ENCODE data around the gene PPARG.

DNA sequence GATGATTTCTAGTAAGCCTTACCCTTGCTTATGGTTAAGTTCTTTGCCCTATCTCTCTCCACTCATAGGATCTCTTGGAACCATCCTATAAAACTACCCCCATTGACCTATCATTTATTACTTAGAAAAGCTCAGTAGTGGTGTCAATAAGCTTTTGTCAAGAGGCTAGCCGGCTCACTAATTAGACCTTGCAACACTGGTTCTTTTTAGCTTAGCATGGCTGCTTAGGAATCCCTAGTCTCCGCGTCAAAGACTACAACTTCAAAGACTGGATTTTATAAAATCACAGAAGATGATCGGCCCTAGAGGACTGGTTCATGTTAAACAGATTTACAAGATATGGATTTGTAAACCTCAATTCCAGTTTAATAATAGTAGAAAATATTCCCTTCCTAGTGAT is 7.6 kb downstream of the PPARG start:
- TF ChIP-seq, protein P1, sequence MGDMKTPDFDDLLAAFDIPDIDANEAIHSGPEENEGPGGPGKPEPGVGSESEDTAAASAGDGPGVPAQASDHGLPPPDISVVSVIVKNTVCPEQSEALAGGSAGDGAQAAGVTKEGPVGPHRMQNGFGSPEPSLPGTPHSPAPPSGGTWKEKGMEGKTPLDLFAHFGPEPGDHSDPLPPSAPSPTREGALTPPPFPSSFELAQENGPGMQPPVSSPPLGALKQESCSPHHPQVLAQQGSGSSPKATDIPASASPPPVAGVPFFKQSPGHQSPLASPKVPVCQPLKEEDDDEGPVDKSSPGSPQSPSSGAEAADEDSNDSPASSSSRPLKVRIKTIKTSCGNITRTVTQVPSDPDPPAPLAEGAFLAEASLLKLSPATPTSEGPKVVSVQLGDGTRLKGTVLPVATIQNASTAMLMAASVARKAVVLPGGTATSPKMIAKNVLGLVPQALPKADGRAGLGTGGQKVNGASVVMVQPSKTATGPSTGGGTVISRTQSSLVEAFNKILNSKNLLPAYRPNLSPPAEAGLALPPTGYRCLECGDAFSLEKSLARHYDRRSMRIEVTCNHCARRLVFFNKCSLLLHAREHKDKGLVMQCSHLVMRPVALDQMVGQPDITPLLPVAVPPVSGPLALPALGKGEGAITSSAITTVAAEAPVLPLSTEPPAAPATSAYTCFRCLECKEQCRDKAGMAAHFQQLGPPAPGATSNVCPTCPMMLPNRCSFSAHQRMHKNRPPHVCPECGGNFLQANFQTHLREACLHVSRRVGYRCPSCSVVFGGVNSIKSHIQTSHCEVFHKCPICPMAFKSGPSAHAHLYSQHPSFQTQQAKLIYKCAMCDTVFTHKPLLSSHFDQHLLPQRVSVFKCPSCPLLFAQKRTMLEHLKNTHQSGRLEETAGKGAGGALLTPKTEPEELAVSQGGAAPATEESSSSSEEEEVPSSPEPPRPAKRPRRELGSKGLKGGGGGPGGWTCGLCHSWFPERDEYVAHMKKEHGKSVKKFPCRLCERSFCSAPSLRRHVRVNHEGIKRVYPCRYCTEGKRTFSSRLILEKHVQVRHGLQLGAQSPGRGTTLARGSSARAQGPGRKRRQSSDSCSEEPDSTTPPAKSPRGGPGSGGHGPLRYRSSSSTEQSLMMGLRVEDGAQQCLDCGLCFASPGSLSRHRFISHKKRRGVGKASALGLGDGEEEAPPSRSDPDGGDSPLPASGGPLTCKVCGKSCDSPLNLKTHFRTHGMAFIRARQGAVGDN (IDR thresholded peaks at IDR 0.05), result no peak
- TF ChIP-seq DPF2 (IDR thresholded peaks at IDR 0.05) (no peak), RBBP5 (conservative IDR thresholded peaks at IDR 0.05) (no peak), PAX8 (IDR thresholded peaks at IDR 0.05) (no peak)
- TF ChIP-seq, protein P2, sequence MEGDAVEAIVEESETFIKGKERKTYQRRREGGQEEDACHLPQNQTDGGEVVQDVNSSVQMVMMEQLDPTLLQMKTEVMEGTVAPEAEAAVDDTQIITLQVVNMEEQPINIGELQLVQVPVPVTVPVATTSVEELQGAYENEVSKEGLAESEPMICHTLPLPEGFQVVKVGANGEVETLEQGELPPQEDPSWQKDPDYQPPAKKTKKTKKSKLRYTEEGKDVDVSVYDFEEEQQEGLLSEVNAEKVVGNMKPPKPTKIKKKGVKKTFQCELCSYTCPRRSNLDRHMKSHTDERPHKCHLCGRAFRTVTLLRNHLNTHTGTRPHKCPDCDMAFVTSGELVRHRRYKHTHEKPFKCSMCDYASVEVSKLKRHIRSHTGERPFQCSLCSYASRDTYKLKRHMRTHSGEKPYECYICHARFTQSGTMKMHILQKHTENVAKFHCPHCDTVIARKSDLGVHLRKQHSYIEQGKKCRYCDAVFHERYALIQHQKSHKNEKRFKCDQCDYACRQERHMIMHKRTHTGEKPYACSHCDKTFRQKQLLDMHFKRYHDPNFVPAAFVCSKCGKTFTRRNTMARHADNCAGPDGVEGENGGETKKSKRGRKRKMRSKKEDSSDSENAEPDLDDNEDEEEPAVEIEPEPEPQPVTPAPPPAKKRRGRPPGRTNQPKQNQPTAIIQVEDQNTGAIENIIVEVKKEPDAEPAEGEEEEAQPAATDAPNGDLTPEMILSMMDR (IDR thresholded peaks at IDR 0.05 in 2 of 3, conservative IDR thresholded peaks at IDR 0.05 in 1 of 3; ENCODE audit: control insufficient read depth in 2 of 3, extremely low read depth in 1 of 3, insufficient read depth in 1 of 3, low read depth in 3 of 3, low read length in 3 of 3), result no peak
- TF ChIP-seq, protein P3, sequence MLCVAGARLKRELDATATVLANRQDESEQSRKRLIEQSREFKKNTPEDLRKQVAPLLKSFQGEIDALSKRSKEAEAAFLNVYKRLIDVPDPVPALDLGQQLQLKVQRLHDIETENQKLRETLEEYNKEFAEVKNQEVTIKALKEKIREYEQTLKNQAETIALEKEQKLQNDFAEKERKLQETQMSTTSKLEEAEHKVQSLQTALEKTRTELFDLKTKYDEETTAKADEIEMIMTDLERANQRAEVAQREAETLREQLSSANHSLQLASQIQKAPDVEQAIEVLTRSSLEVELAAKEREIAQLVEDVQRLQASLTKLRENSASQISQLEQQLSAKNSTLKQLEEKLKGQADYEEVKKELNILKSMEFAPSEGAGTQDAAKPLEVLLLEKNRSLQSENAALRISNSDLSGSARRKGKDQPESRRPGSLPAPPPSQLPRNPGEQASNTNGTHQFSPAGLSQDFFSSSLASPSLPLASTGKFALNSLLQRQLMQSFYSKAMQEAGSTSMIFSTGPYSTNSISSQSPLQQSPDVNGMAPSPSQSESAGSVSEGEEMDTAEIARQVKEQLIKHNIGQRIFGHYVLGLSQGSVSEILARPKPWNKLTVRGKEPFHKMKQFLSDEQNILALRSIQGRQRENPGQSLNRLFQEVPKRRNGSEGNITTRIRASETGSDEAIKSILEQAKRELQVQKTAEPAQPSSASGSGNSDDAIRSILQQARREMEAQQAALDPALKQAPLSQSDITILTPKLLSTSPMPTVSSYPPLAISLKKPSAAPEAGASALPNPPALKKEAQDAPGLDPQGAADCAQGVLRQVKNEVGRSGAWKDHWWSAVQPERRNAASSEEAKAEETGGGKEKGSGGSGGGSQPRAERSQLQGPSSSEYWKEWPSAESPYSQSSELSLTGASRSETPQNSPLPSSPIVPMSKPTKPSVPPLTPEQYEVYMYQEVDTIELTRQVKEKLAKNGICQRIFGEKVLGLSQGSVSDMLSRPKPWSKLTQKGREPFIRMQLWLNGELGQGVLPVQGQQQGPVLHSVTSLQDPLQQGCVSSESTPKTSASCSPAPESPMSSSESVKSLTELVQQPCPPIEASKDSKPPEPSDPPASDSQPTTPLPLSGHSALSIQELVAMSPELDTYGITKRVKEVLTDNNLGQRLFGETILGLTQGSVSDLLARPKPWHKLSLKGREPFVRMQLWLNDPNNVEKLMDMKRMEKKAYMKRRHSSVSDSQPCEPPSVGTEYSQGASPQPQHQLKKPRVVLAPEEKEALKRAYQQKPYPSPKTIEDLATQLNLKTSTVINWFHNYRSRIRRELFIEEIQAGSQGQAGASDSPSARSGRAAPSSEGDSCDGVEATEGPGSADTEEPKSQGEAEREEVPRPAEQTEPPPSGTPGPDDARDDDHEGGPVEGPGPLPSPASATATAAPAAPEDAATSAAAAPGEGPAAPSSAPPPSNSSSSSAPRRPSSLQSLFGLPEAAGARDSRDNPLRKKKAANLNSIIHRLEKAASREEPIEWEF (IDR thresholded peaks at IDR 0.05; ENCODE audit: insufficient replicate concordance, low read depth, low read length), result no peak
